GM11168 (cell line): ENCODE data around the gene ATMIN.

Source experiments
- in situ Hi-C: fragments of 300-500 bp; cut with MboI; formaldehyde crosslinking; loops from one replicate; pipeline ENCODE4 v1.12.0; 2022; ENCODE audit warnings: low sequenced_read_pairs; ENCODE audit not compliant: unreplicated experiment

ATMIN gene, protein sequence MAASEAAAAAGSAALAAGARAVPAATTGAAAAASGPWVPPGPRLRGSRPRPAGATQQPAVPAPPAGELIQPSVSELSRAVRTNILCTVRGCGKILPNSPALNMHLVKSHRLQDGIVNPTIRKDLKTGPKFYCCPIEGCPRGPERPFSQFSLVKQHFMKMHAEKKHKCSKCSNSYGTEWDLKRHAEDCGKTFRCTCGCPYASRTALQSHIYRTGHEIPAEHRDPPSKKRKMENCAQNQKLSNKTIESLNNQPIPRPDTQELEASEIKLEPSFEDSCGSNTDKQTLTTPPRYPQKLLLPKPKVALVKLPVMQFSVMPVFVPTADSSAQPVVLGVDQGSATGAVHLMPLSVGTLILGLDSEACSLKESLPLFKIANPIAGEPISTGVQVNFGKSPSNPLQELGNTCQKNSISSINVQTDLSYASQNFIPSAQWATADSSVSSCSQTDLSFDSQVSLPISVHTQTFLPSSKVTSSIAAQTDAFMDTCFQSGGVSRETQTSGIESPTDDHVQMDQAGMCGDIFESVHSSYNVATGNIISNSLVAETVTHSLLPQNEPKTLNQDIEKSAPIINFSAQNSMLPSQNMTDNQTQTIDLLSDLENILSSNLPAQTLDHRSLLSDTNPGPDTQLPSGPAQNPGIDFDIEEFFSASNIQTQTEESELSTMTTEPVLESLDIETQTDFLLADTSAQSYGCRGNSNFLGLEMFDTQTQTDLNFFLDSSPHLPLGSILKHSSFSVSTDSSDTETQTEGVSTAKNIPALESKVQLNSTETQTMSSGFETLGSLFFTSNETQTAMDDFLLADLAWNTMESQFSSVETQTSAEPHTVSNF

GRCh38 chr16:81035398-81035974 lies at the start of gene ATMIN:
Gene ATMIN (plus strand): TSS chr16:81035842. CDS start chr16:81035871, 29 bp downstream.
- in situ Hi-C loops = no loop called here

- in situ Hi-C loops = no loop called here
These were observed 49.1 kb upstream of the ATMIN start for GRCh38 chr16:80986557-80986956.

- in situ Hi-C loops = no loop called here
These were observed 46.9 kb upstream of the ATMIN start for GRCh38 chr16:80988756-80989155.

DNA sequence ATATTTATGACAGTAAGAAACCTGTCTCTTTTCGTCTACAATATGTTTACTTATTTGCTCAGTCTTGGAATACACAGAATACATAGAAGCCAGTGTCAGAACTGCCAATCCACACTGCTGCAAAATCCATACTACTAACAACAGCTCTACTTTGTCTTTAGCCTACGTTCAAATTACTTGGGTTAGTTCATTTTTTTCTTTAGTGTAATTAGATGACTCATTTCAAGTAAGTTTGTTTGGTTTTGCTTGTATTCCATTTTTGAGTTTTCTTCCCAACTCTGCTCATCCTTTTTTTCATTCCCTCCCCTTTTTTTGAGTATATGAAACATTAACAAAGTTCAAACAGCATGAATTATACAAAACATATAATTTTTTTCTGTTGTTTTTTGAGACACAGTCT lies 45.8 kb upstream of the ATMIN start:
- in situ Hi-C loops = no loop called here

DNA sequence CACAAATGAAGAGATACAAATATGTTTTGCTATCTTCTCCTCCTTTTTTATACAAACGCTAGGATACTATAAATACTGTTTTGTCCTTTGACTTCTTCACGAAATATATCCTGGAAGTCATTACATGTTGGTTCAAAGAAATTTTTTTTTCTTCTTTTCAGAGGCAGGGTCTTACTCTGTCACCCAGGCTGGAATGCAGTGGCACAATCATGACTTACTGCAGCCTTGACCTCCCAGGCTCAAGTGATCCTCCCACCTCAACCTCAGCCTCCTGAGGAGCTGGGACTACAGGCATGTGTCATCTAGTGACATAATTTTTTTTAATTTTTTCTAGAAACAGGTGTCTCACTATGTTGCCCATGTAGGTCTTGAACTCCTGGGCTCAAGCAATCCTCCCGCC lies 45.1 kb upstream of the ATMIN start:
- in situ Hi-C loops = no loop called here

- in situ Hi-C loops = no loop called here
These were observed 44.7 kb upstream of the ATMIN start for GRCh38 chr16:80990978-80991377.

DNA sequence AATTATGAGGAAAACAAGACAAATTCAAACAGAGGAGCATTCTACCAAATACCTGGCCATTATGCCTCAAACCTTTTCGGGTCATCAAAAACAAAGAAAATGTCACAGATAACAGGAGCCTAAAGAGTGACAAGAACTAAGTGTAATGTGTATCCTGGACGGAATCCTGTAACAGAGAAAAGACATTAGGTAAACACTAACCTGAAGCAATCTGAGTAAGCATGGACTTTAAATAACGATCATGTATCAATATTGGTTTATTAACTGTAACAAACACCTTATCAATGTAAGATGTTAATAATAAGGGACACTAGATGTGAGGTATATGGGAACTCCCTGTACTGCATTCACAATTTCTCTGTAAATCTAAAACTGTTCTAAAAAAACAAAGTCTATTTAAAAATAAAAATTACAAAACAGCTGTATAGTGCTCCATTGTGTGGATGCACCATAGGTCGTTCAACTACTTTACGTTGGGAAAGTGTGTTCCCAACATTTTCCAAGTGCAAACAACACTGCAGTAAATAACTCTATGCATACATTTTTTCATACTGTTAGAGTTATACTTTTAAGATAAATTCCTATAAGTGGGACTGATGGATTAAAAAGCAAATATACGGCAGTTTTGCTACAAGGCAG lies 43.7 kb upstream of the ATMIN start:
- in situ Hi-C loops = no loop called here

- in situ Hi-C loops = no loop called here
These were observed 42.9 kb upstream of the ATMIN start for GRCh38 chr16:80992676-80993293.

GRCh38 chr16:80993307-80993706 lies 42.3 kb upstream of the ATMIN start:
- in situ Hi-C loops = no loop called here

DNA sequence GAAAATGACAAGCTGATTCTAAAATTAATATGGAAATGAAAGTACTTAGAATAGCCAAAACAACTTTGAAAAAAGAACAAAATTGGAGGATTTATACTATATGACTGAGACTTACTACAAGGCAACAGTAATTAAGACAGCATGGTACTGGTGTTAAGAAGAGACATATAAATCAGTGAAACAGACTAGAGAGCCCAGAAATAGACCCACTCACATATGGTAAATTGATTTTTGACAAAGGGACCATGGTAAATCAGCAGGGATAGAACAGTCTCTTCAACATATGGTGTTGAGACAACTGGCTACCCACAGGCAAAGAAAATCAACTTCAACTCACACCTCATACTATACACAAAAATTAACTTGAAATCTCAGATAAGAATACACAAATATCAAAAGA lies 41.8 kb upstream of the ATMIN start:
- in situ Hi-C loops = no loop called here

DNA sequence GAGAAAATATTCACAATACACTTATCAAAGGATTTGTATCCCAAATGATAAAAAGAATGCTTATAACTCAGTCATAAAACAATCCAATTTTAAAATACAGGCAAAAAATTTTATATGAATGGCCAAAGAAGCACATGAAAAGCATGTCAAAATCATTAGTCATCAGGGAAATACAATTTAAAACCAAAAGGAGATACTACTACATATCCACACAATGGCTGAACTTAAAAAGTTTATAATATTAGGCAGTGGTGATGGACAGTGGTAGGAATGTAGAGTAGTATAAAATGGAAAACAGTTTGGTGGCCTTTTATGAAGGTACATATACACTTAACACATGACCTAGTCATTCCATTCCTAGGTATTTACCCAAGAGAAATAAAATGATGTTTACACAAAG lies 41.2 kb upstream of the ATMIN start:
- in situ Hi-C loops = no loop called here

DNA sequence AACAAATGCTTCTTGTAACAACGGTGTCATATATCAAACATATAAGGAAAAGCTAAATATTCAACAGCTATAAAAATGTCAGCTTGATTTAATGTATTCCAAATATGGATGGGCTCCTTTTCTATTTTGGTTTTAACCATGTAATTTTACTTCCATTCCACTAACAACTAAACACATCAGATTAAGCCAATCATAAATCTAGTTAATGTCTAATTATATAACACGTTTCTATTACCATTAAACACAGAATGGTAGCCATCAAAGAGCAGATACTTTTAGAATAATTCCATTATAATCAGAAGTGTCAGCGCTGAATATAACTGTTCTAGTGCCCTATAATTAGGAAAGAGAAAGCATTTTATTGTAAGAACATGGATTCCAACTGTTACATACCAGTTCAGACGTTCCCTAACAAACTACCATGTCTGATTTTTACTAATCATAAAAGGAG lies 38.9 kb upstream of the ATMIN start:
- in situ Hi-C loops = no loop called here

- in situ Hi-C loops = no loop called here
These were observed 38.4 kb upstream of the ATMIN start for GRCh38 chr16:80997139-80997798.

DNA sequence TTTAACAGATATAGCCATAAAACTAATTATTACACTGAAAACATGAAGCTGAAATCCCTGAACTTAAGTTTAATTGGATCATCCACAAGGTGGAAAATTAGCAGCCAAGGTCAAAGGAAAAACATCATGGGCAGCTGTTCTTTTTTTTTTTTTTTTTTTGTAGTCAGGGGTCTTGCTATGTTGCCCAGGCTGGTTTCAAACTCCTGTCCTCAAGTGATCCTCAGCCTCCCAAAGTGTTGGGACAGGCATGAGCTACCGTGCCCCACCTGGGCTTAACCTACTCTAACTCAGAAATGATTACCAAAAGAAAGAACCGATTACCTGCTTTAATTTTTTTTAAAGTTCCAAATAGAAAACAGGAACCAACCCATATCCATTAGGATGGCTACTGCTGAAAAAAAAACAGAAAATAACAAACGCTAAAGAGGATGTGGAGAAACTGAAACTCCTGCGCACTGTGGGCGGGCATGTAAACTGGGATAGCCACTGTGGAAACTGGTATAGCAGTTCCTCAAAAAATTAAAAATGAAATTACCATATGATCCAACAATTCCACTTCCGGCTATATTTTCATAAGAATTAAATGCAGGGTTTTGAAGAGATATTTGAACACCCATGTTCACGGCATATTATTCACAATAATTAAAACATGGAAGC lies 37.5 kb upstream of the ATMIN start:
- in situ Hi-C loops = no loop called here

DNA sequence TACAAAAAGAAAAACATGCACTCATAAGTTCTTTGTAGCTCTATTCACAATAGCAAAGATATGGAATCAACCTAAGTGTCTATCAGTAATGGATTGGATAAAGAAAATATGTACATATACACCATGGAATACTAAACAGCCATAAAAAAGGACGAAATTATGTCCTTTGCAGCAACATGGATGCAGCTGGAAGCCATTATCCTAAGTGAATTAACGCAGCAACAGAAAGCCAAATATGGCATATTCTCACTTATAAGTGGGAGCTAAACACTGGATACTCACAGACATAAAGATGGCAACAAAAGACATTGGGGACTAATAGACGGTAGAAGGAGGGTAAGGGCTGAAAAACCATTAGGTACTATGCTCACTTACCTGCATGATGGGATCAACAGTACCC lies 34.8 kb upstream of the ATMIN start:
- in situ Hi-C loops = no loop called here

- in situ Hi-C loops = no loop called here
These were observed 34.3 kb upstream of the ATMIN start for GRCh38 chr16:81001330-81001729.

- in situ Hi-C loops = no loop called here
These were observed 32.6 kb upstream of the ATMIN start for GRCh38 chr16:81003064-81003463.

DNA sequence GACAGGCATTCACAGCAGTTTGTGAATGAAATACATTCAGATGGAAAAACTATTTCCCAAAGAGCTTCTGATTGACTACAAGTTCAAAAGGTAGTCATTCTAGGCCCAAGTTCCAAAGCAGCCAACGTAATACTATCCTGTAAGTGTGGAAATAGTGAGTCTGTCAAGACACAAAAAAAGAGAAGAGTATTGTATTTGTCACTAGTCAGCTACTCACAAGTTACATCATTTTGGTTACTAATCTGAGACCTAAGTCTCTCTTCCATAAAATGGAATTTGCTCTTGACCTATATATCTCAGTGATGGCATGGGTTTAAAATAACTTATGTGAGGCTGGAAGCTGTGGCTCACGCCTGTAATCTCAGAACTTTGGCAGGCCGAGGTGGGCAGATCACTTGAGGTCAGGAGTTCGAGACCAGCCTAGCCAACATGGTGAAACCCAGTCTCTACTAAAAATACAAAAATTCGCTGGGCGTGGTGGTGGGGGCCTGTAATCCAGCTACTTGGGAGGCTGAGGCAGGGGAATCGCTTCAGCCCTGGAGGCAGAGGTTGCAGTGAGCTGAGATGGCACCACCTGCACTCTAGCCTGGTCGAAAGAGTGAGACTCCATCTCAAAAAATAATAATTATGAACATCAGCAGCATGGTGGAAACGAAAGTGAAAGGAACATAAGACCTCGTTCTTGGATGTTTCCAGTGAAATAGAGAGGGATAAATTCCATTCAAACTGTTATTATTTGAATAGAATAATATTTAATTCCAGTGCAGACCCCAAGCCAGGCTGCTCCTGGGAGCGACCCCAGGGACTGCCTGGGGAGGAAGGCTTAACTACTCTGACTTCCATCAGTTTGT lies 31.8 kb upstream of the ATMIN start:
- in situ Hi-C loops = no loop called here
